Astrocyte of the spinal cord (primary cell): Measurements from ENCODE around the gene CRLF3.

Experiments
- DNase-seq: peaks from one replicate; pipeline ENCODE4 v3.0.0; 2011; ENCODE audit warnings: low read depth, low spot score
- H3K4me3 ChIP-seq: 2 replicates; pipeline ENCODE4 v1.5.1; 2011; ENCODE audit warnings: low read depth, mild to moderate bottlenecking, low read length, moderate library complexity
- in situ Hi-C: cut with HindIII; loops from 2 replicates; pipeline ENCODE4 v1.10.0; 2017; ENCODE audit warnings: low sequenced_read_pairs
- TF ChIP-seq, protein P1 (sequence below): IDR thresholded peaks from 2 replicates; pipeline ENCODE4 v1.5.1; 2012; ENCODE audit warnings: low read depth, mild to moderate bottlenecking, low read length, inconsistent platforms

Gene CRLF3

GRCh38 chr17:30812218-30813177, 12.0 kb downstream of the CRLF3 start:
- TF ChIP-seq, protein P1, sequence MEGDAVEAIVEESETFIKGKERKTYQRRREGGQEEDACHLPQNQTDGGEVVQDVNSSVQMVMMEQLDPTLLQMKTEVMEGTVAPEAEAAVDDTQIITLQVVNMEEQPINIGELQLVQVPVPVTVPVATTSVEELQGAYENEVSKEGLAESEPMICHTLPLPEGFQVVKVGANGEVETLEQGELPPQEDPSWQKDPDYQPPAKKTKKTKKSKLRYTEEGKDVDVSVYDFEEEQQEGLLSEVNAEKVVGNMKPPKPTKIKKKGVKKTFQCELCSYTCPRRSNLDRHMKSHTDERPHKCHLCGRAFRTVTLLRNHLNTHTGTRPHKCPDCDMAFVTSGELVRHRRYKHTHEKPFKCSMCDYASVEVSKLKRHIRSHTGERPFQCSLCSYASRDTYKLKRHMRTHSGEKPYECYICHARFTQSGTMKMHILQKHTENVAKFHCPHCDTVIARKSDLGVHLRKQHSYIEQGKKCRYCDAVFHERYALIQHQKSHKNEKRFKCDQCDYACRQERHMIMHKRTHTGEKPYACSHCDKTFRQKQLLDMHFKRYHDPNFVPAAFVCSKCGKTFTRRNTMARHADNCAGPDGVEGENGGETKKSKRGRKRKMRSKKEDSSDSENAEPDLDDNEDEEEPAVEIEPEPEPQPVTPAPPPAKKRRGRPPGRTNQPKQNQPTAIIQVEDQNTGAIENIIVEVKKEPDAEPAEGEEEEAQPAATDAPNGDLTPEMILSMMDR: no peak
- in situ Hi-C loops: no loop called here
- peak; percentile 47 for DNase-seq
- no peak overlapping the region for H3K4me3 ChIP-seq

GRCh38 chr17:30809867-30810266, 14.6 kb downstream of the CRLF3 start:
- TF ChIP-seq, protein P1: no peak
- in situ Hi-C loops: no loop called here
- H3K4me3 ChIP-seq: no peak overlapping the region
- no peak for DNase-seq

DNA sequence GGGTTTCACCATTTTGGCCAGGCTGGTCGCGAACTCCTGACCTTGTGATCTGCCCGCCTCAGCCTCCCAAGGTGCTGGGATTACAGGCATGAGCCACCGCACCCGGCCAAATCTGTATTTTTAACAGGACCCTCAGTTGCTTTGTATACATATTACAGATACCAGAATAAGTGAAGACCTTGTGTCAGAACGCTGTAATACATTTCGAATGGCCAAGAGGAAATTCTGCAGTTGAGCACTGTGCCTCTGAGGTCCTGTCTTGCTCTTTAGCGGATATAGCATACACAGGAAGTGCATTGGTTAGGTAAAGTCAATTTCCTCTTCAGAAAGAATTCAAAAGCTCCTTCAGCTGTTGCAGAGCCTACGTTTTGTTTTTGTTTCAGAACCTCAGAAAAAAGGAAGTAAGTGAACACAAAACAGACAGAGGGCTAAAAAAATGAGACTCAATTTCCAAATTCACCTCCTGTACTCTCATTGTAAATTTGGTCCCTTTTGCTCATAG, 15.7 kb downstream of the CRLF3 start:
- in situ Hi-C loops: no loop called here
- no peak overlapping the region for H3K4me3 ChIP-seq
- no peak for DNase-seq
- TF ChIP-seq, protein P1: no peak

DNA sequence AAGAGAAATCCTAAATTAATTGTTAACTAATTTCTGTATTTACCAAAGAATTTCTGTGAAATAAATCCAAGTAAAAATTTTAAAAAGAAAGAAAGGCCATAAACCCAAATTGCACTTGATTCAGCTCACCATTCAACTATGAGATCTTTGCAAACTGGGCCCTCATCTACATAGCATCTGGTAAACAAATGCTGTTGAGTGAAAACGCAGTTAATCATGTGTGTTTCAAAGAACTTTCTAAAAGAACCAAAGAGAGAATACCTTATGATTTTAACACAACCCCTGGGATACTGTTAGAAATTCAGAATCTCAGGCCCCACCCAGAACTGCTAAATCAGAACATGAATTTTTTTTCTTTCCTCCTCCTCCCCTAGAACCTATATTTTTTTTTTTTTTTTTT, 16.6 kb downstream of the CRLF3 start:
- no peak overlapping the region for H3K4me3 ChIP-seq
- TF ChIP-seq, protein P1: no peak
- DNase-seq: no peak
- in situ Hi-C loops: no loop called here

DNA sequence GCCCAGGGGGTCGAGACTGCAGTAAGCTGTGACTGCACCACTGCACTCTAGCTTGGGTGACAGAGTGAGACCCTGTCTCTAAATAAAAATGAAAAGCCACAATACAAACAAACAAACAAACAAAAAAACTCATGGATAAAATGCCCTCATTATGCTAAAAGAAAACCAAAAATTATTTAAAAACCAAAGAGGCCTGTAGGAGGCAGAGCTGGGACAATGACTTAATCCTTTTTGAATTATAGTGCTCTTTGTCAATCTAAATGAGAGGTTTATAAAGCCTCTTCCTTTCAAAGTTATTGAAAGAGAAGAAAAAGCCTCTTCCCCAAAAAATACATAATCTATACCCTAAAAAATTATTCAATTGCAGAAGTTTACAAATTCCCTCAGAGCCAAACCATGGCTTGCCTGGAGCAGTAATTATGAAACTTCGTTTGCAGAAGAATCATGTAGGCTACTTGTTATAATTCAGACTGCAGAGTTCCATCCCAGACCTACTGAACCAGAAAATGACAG, 18.5 kb downstream of the CRLF3 start:
- no peak for DNase-seq
- in situ Hi-C loops: no loop called here
- TF ChIP-seq, protein P1: peak; percentile 13
- H3K4me3 ChIP-seq: no peak overlapping the region

DNA sequence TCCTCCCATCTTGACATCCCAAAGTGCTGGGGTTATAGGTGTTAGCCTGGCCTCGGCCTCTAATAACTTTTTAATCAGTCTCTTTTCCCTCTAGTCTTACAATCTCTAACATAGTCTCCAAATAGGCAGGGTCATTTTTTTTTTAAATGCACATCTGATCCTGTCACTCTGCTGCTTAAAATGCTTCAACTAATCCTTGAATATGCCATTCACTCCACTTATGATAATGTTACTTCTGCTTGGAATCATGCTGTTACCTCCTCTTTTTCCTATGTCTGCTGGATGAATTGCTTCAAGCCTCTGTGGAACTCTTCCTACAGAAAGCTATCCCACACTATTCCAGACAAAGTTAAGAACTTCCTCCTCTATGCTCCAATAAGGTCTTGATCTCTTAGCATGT, 22.8 kb downstream of the CRLF3 start:
- in situ Hi-C loops: no loop called here
- DNase-seq: no peak
- H3K4me3 ChIP-seq: no peak overlapping the region
- TF ChIP-seq, protein P1: no peak
